GM19035 (cell line): ENCODE results near the gene PIM2.

Experiments used
- ATAC-seq: cut with Tn5 transposase; IDR thresholded peaks from one replicate; pipeline ENCODE4 v1.9.1; 2021; ENCODE audit not compliant: unreplicated experiment

The PIM2 gene

GRCh38 chrX:48918643-48919340, at the start of gene PIM2:
Gene PIM2, minus strand, starts transcription at chrX:48919024. Its CDS starts 190 bp downstream, at chrX:48918834.
- peak; percentile 83 for ATAC-seq

GRCh38 chrX:48968377-48968776, 49.6 kb upstream of the PIM2 start:
- no peak for ATAC-seq

GRCh38 chrX:48966796-48967579, 48.2 kb upstream of the PIM2 start:
- no peak for ATAC-seq

GRCh38 chrX:48965959-48966358, 47.1 kb upstream of the PIM2 start:
- ATAC-seq = no peak

- no peak for ATAC-seq
Measured at GRCh38 chrX:48961585-48962091, 42.8 kb upstream of the PIM2 start.

- ATAC-seq = no peak
Measured at GRCh38 chrX:48960291-48960690, 41.5 kb upstream of the PIM2 start.

- no peak for ATAC-seq
Measured at GRCh38 chrX:48958635-48959094, 39.8 kb upstream of the PIM2 start.

GRCh38 chrX:48957827-48958634, 39.2 kb upstream of the PIM2 start:
- peak; percentile 79 for ATAC-seq

GRCh38 chrX:48957477-48957826, 38.6 kb upstream of the PIM2 start, which contains the start of gene OTUD5:
Gene OTUD5, minus strand, starts transcription at chrX:48957607. Its CDS starts 37 bp downstream, at chrX:48957570.
- ATAC-seq = peak; percentile 27

- ATAC-seq = peak; percentile 4
Measured at GRCh38 chrX:48956728-48957414, 38.0 kb upstream of the PIM2 start.

- no peak for ATAC-seq
Measured at GRCh38 chrX:48948589-48948988, 29.8 kb upstream of the PIM2 start.

- no peak for ATAC-seq
Measured at GRCh38 chrX:48945517-48946348, 26.9 kb upstream of the PIM2 start.

- no peak for ATAC-seq
Measured at GRCh38 chrX:48942895-48943294, 24.1 kb upstream of the PIM2 start.

GRCh38 chrX:48940404-48940955, 21.7 kb upstream of the PIM2 start:
- no peak for ATAC-seq

- no peak for ATAC-seq
Measured at GRCh38 chrX:48939524-48940228, 20.9 kb upstream of the PIM2 start.

- peak; percentile 41 for ATAC-seq
Measured at GRCh38 chrX:48938721-48939425, 20.0 kb upstream of the PIM2 start.

- ATAC-seq = peak; percentile 65
Measured at GRCh38 chrX:48937054-48937907, 18.5 kb upstream of the PIM2 start.
